Measurements from ENCODE around the gene RNF114.

The RNF114 gene

DNA sequence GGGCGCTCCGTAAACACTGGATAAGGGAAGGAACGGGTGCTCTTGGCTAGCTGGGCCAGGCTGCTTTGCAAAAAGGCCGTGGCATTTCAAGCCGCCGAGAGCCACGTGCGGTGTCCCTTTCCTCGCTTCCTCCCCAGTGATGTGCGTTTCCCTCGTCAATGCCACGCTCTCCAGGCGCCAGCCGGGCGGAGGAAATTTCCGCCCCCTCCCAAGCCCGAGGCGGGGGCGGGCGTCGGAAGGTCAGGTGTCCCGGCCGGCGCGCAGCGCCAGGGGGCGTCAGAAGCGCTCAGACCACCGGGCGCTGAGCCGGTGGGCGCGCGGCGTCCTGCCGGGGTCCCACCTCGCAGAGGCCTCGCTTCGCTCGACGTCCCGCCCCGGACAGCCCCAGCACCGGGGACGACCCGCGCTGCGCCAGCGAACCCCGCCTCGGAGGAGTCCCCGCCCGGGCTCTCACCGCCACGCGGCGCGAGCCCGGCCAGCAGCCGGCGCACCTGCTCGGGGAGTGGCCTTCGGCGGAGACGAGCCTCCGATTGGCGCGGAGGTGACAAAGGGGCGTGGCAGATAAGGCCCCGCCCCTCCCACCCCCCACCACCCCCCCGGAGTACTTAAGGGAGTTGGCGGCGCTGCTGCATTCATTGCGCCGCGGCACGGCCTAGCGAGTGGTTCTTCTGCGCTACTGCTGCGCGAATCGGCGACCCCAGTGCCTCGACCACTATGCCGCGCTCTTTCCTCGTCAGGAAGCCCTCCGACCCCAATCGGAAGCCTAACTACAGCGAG, 46.3 kb downstream of the RNF114 start, which contains the start of gene SNAI1:
Gene SNAI1 (plus strand): TSS at position 635 of the 777 bp plus-strand sequence. CDS start 80 bp downstream, at position 715.
- H3K27ac ChIP-seq (ENCODE audit: extremely low read depth, low read depth, low read length), result no peak within 1 kb of the TSS; the same call in 1 of the 2 replicates
- H3K4me3 ChIP-seq (ENCODE audit: low read depth, low read length), result peak within 1 kb of the TSS; percentile 35
- POLR2A ChIA-PET, result interaction anchor here (0.5 to 1.3 kb wide), 7 partner anchors 12 to 808 kb away, joined by 3 to 4 read pairs (median 3); partner anchors contain the start of gene RNF114
- CTCF ChIA-PET, result interaction anchor here (0.6 to 8.3 kb wide), 7 partner anchors 17 to 197 kb away, joined by 3 to 220 read pairs (median 7); no protein-coding TSS in a partner anchor
- peaks cover 0 to 26% of the 10 kb centered on the region in 2 experiments; a peak in 1 of 3 replicates for H3K36me3 ChIP-seq (ENCODE audit: control insufficient read depth in 2 of 2, insufficient read depth in 1 of 2, low read length in 2 of 2)
- peaks cover 2% of the 10 kb centered on the region; the same call in 1 of the 2 replicates for H3K4me1 ChIP-seq (ENCODE audit: control insufficient read depth, insufficient read depth, low read length)
- no peaks in the 10 kb centered on the region for H3K9me3 ChIP-seq (ENCODE audit: control insufficient read depth, insufficient read depth, low read depth, low read length)
- TF ChIP-seq, protein P1, sequence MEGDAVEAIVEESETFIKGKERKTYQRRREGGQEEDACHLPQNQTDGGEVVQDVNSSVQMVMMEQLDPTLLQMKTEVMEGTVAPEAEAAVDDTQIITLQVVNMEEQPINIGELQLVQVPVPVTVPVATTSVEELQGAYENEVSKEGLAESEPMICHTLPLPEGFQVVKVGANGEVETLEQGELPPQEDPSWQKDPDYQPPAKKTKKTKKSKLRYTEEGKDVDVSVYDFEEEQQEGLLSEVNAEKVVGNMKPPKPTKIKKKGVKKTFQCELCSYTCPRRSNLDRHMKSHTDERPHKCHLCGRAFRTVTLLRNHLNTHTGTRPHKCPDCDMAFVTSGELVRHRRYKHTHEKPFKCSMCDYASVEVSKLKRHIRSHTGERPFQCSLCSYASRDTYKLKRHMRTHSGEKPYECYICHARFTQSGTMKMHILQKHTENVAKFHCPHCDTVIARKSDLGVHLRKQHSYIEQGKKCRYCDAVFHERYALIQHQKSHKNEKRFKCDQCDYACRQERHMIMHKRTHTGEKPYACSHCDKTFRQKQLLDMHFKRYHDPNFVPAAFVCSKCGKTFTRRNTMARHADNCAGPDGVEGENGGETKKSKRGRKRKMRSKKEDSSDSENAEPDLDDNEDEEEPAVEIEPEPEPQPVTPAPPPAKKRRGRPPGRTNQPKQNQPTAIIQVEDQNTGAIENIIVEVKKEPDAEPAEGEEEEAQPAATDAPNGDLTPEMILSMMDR (tag by site-specific recombination; IDR thresholded peaks at IDR 0.05), result peak; percentile 67
- TF ChIP-seq SP3 (tag by site-specific recombination; IDR thresholded peaks at IDR 0.05), result peak; percentile 65
- TF ChIP-seq SP2 (tag by site-specific recombination; IDR thresholded peaks at IDR 0.05), result peak; percentile 62
- TF ChIP-seq, protein P2, sequence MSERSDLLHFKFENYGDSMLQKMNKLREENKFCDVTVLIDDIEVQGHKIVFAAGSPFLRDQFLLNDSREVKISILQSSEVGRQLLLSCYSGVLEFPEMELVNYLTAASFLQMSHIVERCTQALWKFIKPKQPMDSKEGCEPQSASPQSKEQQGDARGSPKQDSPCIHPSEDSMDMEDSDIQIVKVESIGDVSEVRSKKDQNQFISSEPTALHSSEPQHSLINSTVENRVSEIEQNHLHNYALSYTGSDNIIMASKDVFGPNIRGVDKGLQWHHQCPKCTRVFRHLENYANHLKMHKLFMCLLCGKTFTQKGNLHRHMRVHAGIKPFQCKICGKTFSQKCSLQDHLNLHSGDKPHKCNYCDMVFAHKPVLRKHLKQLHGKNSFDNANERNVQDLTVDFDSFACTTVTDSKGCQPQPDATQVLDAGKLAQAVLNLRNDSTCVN (tag by site-specific recombination; optimal IDR thresholded peaks at IDR 0.05), result peak; percentile 68
- TF ChIP-seq, protein P3, sequence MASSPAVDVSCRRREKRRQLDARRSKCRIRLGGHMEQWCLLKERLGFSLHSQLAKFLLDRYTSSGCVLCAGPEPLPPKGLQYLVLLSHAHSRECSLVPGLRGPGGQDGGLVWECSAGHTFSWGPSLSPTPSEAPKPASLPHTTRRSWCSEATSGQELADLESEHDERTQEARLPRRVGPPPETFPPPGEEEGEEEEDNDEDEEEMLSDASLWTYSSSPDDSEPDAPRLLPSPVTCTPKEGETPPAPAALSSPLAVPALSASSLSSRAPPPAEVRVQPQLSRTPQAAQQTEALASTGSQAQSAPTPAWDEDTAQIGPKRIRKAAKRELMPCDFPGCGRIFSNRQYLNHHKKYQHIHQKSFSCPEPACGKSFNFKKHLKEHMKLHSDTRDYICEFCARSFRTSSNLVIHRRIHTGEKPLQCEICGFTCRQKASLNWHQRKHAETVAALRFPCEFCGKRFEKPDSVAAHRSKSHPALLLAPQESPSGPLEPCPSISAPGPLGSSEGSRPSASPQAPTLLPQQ (tag by site-specific recombination; IDR thresholded peaks at IDR 0.05), result peak; percentile 56
- no peak for TF ChIP-seq ZNF416 (tag by site-specific recombination; IDR thresholded peaks at IDR 0.05)
- TF ChIP-seq ZNF292 (tag by site-specific recombination; IDR thresholded peaks at IDR 0.05; ENCODE audit: borderline replicate concordance, low read depth), result no peak
- TF ChIP-seq ZNF660 (tag by site-specific recombination; IDR thresholded peaks at IDR 0.05), result no peak
- peak; percentile 90 for TF ChIP-seq KLF16 (tag by site-specific recombination; IDR thresholded peaks at IDR 0.05)
- TF ChIP-seq ZNF621 (tag by site-specific recombination; IDR thresholded peaks at IDR 0.05), result no peak
- TF ChIP-seq SETDB1 (IDR thresholded peaks at IDR 0.05; ENCODE audit: insufficient read length, low read length), result peak; percentile 71
- TF ChIP-seq ZNF510 (tag by site-specific recombination; IDR thresholded peaks at IDR 0.05; ENCODE audit: insufficient replicate concordance), result no peak
- peak; percentile 86 for TF ChIP-seq KLF9 (tag by site-specific recombination; IDR thresholded peaks at IDR 0.05; ENCODE audit: low read depth)
- TF ChIP-seq ZNF677 (tag by site-specific recombination; IDR thresholded peaks at IDR 0.05), result 0 out of 2 replicates have a peak, but pooled peaks have one; percentile 25
- 0 out of 2 replicates have a peak, but pooled peaks have one; percentile 42 for TF ChIP-seq IKZF3 (tag by site-specific recombination; IDR thresholded peaks at IDR 0.05)
- peak; percentile 90 for TF ChIP-seq KLF8 (tag by site-specific recombination; IDR thresholded peaks at IDR 0.05)
- TF ChIP-seq, protein P4, sequence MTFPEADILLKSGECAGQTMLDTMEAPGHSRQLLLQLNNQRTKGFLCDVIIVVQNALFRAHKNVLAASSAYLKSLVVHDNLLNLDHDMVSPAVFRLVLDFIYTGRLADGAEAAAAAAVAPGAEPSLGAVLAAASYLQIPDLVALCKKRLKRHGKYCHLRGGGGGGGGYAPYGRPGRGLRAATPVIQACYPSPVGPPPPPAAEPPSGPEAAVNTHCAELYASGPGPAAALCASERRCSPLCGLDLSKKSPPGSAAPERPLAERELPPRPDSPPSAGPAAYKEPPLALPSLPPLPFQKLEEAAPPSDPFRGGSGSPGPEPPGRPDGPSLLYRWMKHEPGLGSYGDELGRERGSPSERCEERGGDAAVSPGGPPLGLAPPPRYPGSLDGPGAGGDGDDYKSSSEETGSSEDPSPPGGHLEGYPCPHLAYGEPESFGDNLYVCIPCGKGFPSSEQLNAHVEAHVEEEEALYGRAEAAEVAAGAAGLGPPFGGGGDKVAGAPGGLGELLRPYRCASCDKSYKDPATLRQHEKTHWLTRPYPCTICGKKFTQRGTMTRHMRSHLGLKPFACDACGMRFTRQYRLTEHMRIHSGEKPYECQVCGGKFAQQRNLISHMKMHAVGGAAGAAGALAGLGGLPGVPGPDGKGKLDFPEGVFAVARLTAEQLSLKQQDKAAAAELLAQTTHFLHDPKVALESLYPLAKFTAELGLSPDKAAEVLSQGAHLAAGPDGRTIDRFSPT (tag by site-specific recombination; IDR thresholded peaks at IDR 0.05), result peak; percentile 68; the same call in 1 of the 2 replicates
- TF ChIP-seq, protein P5, sequence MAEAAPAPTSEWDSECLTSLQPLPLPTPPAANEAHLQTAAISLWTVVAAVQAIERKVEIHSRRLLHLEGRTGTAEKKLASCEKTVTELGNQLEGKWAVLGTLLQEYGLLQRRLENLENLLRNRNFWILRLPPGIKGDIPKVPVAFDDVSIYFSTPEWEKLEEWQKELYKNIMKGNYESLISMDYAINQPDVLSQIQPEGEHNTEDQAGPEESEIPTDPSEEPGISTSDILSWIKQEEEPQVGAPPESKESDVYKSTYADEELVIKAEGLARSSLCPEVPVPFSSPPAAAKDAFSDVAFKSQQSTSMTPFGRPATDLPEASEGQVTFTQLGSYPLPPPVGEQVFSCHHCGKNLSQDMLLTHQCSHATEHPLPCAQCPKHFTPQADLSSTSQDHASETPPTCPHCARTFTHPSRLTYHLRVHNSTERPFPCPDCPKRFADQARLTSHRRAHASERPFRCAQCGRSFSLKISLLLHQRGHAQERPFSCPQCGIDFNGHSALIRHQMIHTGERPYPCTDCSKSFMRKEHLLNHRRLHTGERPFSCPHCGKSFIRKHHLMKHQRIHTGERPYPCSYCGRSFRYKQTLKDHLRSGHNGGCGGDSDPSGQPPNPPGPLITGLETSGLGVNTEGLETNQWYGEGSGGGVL (tag by site-specific recombination; IDR thresholded peaks at IDR 0.05), result peak; percentile 73; the same call in 1 of the 2 replicates
- TF ChIP-seq ZNF747 (tag by site-specific recombination; IDR thresholded peaks at IDR 0.05), result no peak
- peak; percentile 45 for TF ChIP-seq ZNF335 (tag by site-specific recombination; conservative IDR thresholded peaks at IDR 0.05)
- TF ChIP-seq ZNF549 (tag by site-specific recombination; IDR thresholded peaks at IDR 0.05), result no peak
- TF ChIP-seq SP7 (tag by site-specific recombination; IDR thresholded peaks at IDR 0.05), result peak; percentile 60
- 0 out of 2 replicates have a peak, but pooled peaks have one; percentile 30 for TF ChIP-seq BCL11A (tag by site-specific recombination; IDR thresholded peaks at IDR 0.05; ENCODE audit: low read depth)
- TF ChIP-seq, protein P6, sequence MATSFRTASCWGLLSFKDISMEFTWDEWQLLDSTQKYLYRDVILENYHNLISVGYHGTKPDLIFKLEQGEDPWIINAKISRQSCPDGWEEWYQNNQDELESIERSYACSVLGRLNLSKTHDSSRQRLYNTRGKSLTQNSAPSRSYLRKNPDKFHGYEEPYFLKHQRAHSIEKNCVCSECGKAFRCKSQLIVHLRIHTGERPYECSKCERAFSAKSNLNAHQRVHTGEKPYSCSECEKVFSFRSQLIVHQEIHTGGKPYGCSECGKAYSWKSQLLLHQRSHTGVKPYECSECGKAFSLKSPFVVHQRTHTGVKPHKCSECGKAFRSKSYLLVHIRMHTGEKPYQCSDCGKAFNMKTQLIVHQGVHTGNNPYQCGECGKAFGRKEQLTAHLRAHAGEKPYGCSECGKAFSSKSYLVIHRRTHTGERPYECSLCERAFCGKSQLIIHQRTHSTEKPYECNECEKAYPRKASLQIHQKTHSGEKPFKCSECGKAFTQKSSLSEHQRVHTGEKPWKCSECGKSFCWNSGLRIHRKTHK (tag by site-specific recombination; IDR thresholded peaks at IDR 0.05), result no peak
- no peak for TF ChIP-seq ZNF558 (tag by site-specific recombination; IDR thresholded peaks at IDR 0.05)
- TF ChIP-seq KLF7 (tag by site-specific recombination; IDR thresholded peaks at IDR 0.05; ENCODE audit: borderline replicate concordance), result peak; percentile 60; the same call in 1 of the 2 replicates
